Measurements from ENCODE around the gene PRKCE.

The PRKCE gene

GRCh38 chr2:46158661-46159060 is 507.2 kb downstream of the PRKCE start:
- no peak for DNase-seq (ENCODE audit: low read depth in 2 of 2, low spot score in 1 of 2)

- no peak for DNase-seq (ENCODE audit: low read depth in 2 of 2, low spot score in 1 of 2)
Observed at GRCh38 chr2:46160326-46160725, 508.9 kb downstream of the PRKCE start.

- DNase-seq (ENCODE audit: low read depth in 2 of 2, low spot score in 1 of 2), result no peak
Observed at GRCh38 chr2:46161315-46161714, 509.8 kb downstream of the PRKCE start.

- no peak for DNase-seq (ENCODE audit: low read depth in 2 of 2, low spot score in 1 of 2)
Observed at GRCh38 chr2:46161911-46162310, 510.4 kb downstream of the PRKCE start.

- no peak for DNase-seq (ENCODE audit: low read depth in 2 of 2, low spot score in 1 of 2)
Observed at GRCh38 chr2:46162329-46163097, 511.0 kb downstream of the PRKCE start.

- DNase-seq (ENCODE audit: low read depth in 2 of 2, low spot score in 1 of 2), result no peak
Observed at GRCh38 chr2:46163098-46163430, 511.6 kb downstream of the PRKCE start.

GRCh38 chr2:46163804-46164528 is 512.5 kb downstream of the PRKCE start:
- DNase-seq (ENCODE audit: low read depth in 2 of 2, low spot score in 1 of 2), result no peak

GRCh38 chr2:46164529-46165301 is 513.2 kb downstream of the PRKCE start:
- no peak for DNase-seq (ENCODE audit: low read depth in 2 of 2, low spot score in 1 of 2)

- no peak for DNase-seq (ENCODE audit: low read depth in 2 of 2, low spot score in 1 of 2)
Observed at GRCh38 chr2:46165916-46166315, 514.4 kb downstream of the PRKCE start.

- DNase-seq (ENCODE audit: low read depth in 2 of 2, low spot score in 1 of 2), result no peak
Observed at GRCh38 chr2:46167406-46167805, 515.9 kb downstream of the PRKCE start.

- DNase-seq (ENCODE audit: low read depth in 2 of 2, low spot score in 1 of 2), result no peak
Observed at GRCh38 chr2:46167924-46168323, 516.4 kb downstream of the PRKCE start.

- no peak for DNase-seq (ENCODE audit: low read depth in 2 of 2, low spot score in 1 of 2)
Observed at GRCh38 chr2:46169467-46169866, 518.0 kb downstream of the PRKCE start.

- DNase-seq (ENCODE audit: low read depth in 2 of 2, low spot score in 1 of 2), result no peak
Observed at GRCh38 chr2:46170026-46170425, 518.6 kb downstream of the PRKCE start.

GRCh38 chr2:46170611-46171350 is 519.3 kb downstream of the PRKCE start:
- DNase-seq (ENCODE audit: low read depth in 2 of 2, low spot score in 1 of 2), result no peak

GRCh38 chr2:46171411-46171953 is 520.0 kb downstream of the PRKCE start:
- no peak for DNase-seq (ENCODE audit: low read depth in 2 of 2, low spot score in 1 of 2)

- DNase-seq (ENCODE audit: low read depth in 2 of 2, low spot score in 1 of 2), result no peak
Observed at GRCh38 chr2:46171996-46172546, 520.6 kb downstream of the PRKCE start.

- no peak for DNase-seq (ENCODE audit: low read depth in 2 of 2, low spot score in 1 of 2)
Observed at GRCh38 chr2:46173030-46173429, 521.6 kb downstream of the PRKCE start.

GRCh38 chr2:46173636-46174250 is 522.3 kb downstream of the PRKCE start:
- no peak for DNase-seq (ENCODE audit: low read depth in 2 of 2, low spot score in 1 of 2)

GRCh38 chr2:46174345-46175170 is 523.1 kb downstream of the PRKCE start:
- DNase-seq (ENCODE audit: low read depth in 2 of 2, low spot score in 1 of 2), result no peak

Data from stimulated activated CD8-positive, alpha-beta memory T cell treated with anti-CD3 and anti-CD28 coated beads, Interleukin-4, amount 100 ng/mL, for 4 hours (primary cell).